BJ (cell line): ENCODE data around the gene TEX264. TPM values are rescaled to one million over a fixed set of nuclear protein-coding genes. Genes with fewer than 3 reads are reported as not detected.

Source experiments
- CTCF ChIA-PET: fragments of 350-600 bp; formaldehyde crosslinking; extraction: SDS; loops from one replicate; lab custom pipeline; 2021; ENCODE audit warnings: antibody characterized with exemption, inconsistent platforms; lab: Yijun Ruan, JAX
- POLR2A ChIA-PET: fragments of 300-600 bp; sonication (Branson Sonifier 250); formaldehyde crosslinking; extraction: SDS; loops from one replicate; lab custom pipeline; 2021; ENCODE audit warnings: antibody characterized with exemption; lab: Charles Lee
- DNase-seq: peaks from one replicate; pipeline ENCODE4 v3.0.0-alpha.2; 2011; ENCODE audit warnings: low read depth
- H3K27me3 ChIP-seq: 2 replicates; pipeline ENCODE4 v1.6.0; 2011; ENCODE audit warnings: low read length; ENCODE audit not compliant: control insufficient read depth, insufficient read depth
- H3K36me3 ChIP-seq: 2 replicates; pipeline ENCODE4 v1.5.1; 2011; ENCODE audit warnings: low read length; ENCODE audit not compliant: control insufficient read depth, insufficient read depth
- H3K4me3 ChIP-seq: 2 replicates; pipeline ENCODE4 v1.5.1; 2011; ENCODE audit warnings: low read depth, mild to moderate bottlenecking, control low read depth, low read length
- polyA plus RNA-seq: library from polyadenylated mRNA; depleted of rRNA; stranded (reverse); fragments of >200 nt; gene quantifications from 2 replicates; pipeline ENCODE4 v1.2.3, GENCODE V29; 2011
- TF ChIP-seq, protein P1 (sequence below): IDR thresholded peaks from 2 replicates; pipeline ENCODE4 v1.5.1; 2011; ENCODE audit warnings: low read depth, mild to moderate bottlenecking, control low read depth, inconsistent platforms, low read length, moderate library complexity; ENCODE audit not compliant: insufficient read depth

TEX264 gene
- polyA plus RNA-seq, 1 experiment, result 100.0 TPM

DNA sequence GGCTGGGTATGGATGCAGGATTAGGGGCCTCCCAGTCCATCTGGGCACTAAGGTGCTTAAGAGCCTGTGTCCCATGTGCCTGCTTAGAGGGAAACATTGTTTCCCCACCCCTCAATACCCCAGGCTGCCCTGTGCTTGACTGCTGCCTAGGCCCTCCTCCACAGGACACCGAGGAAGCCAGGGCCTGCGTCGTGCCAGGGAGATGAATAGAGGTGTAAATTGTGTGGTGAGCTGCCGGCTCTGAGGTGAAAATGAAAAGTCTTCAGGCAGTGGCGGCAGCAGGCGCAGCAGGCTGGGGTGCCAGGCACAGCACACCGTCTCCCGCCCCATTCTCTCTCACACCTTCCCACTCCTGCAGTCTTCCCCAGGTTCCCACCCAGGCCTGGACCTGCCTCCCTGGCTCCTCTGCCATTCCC, 21.9 kb downstream of the TEX264 start:
- Histone ChIP-seq H3K4me3 (no peak overlapping the region), H3K36me3 (peaks cover 14% of the 10 kb centered on the region), H3K27me3 (no peaks in the 10 kb centered on the region)
- DNase-seq, result no peak
- ChIA-PET CTCF (interaction anchor here (1.4 to 1.9 kb wide), 2 partner anchors 11 to 191 kb away, joined by 4 to 9 read pairs; no protein-coding TSS in a partner anchor), POLR2A (no interaction called here)
- TF ChIP-seq, protein P1, sequence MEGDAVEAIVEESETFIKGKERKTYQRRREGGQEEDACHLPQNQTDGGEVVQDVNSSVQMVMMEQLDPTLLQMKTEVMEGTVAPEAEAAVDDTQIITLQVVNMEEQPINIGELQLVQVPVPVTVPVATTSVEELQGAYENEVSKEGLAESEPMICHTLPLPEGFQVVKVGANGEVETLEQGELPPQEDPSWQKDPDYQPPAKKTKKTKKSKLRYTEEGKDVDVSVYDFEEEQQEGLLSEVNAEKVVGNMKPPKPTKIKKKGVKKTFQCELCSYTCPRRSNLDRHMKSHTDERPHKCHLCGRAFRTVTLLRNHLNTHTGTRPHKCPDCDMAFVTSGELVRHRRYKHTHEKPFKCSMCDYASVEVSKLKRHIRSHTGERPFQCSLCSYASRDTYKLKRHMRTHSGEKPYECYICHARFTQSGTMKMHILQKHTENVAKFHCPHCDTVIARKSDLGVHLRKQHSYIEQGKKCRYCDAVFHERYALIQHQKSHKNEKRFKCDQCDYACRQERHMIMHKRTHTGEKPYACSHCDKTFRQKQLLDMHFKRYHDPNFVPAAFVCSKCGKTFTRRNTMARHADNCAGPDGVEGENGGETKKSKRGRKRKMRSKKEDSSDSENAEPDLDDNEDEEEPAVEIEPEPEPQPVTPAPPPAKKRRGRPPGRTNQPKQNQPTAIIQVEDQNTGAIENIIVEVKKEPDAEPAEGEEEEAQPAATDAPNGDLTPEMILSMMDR, result no peak

GRCh38 chr3:51696954-51697353, 25.9 kb downstream of the TEX264 start:
- ChIA-PET CTCF (interaction anchor here (1.2 to 1.4 kb wide), 2 partner anchors 11 to 14 kb away, joined by 3 to 4 read pairs; no protein-coding TSS in a partner anchor), POLR2A (no interaction called here)
- TF ChIP-seq, protein P1, result no peak
- Histone ChIP-seq H3K4me3 (no peak overlapping the region), H3K36me3 (peaks cover 28% of the 10 kb centered on the region), H3K27me3 (no peaks in the 10 kb centered on the region)
- DNase-seq, result no peak

- Histone ChIP-seq H3K27me3 (no peaks in the 10 kb centered on the region), H3K4me3 (no peak overlapping the region), H3K36me3 (peaks cover 29% of the 10 kb centered on the region)
- DNase-seq, result no peak
- TF ChIP-seq, protein P1, result no peak
- ChIA-PET CTCF (interaction anchor here (1.4 kb wide), 1 partner anchor 16 kb away, joined by 4 read pairs; no protein-coding TSS in a partner anchor), POLR2A (no interaction called here)
Measured at GRCh38 chr3:51698209-51698608, 27.2 kb downstream of the TEX264 start.

DNA sequence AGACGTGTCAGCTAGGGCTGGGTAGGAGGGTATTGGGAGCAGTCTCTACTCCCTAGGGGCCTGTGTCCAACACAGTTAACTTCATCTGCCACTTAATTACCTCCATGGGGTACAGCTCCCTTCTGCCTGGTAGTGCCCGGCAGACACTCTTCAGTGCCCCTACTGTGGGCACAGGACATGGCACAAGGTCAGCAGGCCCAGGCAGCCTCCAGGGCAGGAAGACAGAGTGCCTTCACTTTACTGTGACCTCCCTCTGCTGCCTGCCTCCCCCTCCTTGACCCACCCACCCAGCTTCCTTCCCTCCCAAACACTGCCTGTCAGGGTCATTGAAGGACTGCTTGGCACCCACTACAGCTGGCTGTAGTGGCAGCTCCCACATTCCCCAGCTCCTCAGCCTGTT, 29.4 kb downstream of the TEX264 start:
- POLR2A ChIA-PET, result no interaction called here

DNA sequence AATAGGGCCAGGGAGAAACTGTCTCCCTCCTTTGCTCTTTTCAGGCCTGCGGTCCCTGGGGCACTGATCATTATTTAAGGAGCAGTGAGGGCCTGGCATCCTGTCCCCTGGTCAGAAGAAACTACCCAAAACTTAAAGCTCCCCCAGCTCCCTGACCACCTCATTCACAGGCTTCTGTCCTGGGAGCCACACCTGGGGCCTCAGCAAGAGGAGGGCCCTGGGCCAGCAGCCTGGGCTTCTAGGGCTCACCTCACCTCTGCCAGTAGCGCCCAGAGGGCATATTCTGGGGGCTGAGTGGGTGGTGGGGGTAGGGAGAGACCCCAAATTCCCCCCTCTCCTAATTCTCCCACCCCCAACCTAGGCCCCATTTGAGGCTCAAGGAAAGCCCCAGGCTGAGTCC, 31.1 kb downstream of the TEX264 start:
- CTCF ChIA-PET, result interaction anchor here (1.3 to 2.1 kb wide), 2 partner anchors 20 to 200 kb away, joined by 3 to 7 read pairs; no protein-coding TSS in a partner anchor
- TF ChIP-seq, protein P1, result no peak
- Histone ChIP-seq H3K36me3 (peaks cover 25% of the 10 kb centered on the region), H3K27me3 (no peaks in the 10 kb centered on the region), H3K4me3 (no peak overlapping the region)
- POLR2A ChIA-PET, result no interaction called here
- no peak for DNase-seq

More for the DNA sequence above, 29.4 kb downstream of the TEX264 start:
- DNase-seq, result no peak
- TF ChIP-seq, protein P1, result no peak
- Histone ChIP-seq H3K4me3 (no peak overlapping the region), H3K36me3 (peaks cover 28% of the 10 kb centered on the region), H3K27me3 (no peaks in the 10 kb centered on the region)
- CTCF ChIA-PET, result interaction anchor here (1.6 to 2.0 kb wide), 2 partner anchors 18 to 31 kb away, joined by 4 to 6 read pairs; no protein-coding TSS in a partner anchor
